Esophagus squamous epithelium (tissue), 4 donors: ENCODE results near the gene NCBP3.

Experiments used
- CTCF ChIP-seq, 6 experiments: fragments of 450-650 bp in 4 of 6; fragments of 200-600 bp in 2 of 6; sonication (generic) in 2 of 6; IDR thresholded peaks; one replicate each; pipeline ENCODE4 v1.5.1; 2016 to 2019; ENCODE audit warnings: antibody characterized with exemption in 6 of 6, mild to moderate bottlenecking in 4 of 6, moderate library complexity in 4 of 6
- POLR2A ChIP-seq, 4 donors: fragments of 450-650 bp; IDR thresholded peaks; one replicate each; pipeline ENCODE4 v1.6.1; 2017; ENCODE audit warnings: antibody characterized with exemption in 4 of 4, mild to moderate bottlenecking in 4 of 4, moderate library complexity in 3 of 4

GRCh38 chr17:3864534-3864933 is 18.5 kb upstream of the NCBP3 start:
- TF ChIP-seq CTCF (IDR thresholded peaks at IDR 0.05) = no peak
- no peak for TF ChIP-seq POLR2A (IDR thresholded peaks at IDR 0.05)
